Loucy (cell line): ENCODE results near the gene BNIPL.

Experiments
- H2AFZ ChIP-seq: fragments of 200-600 bp; sonication (generic); 2 replicates; pipeline ENCODE4 v1.6.0; 2016; ENCODE audit warnings: antibody characterized with exemption, mild to moderate bottlenecking, low read length, moderate library complexity
- H3F3A ChIP-seq: fragments of 200-600 bp; 2 replicates; pipeline ENCODE4 v1.6.0; 2016; ENCODE audit warnings: antibody characterized with exemption, low read depth, mild to moderate bottlenecking
- H3K27me3 ChIP-seq: fragments of 200-600 bp; sonication (generic); 2 replicates; pipeline ENCODE4 v1.6.1; 2014; ENCODE audit warnings: low read length, mild to moderate bottlenecking; ENCODE audit not compliant: insufficient read depth, poor library complexity, severe bottlenecking
- H3K36me3 ChIP-seq: fragments of 200-600 bp; sonication (generic); 2 replicates; pipeline ENCODE4 v1.6.1; 2016; ENCODE audit warnings: low read length; ENCODE audit not compliant: insufficient read depth
- H3K4me1 ChIP-seq: fragments of 200-600 bp; sonication (generic); 2 replicates; pipeline ENCODE4 v1.5.1; 2014; ENCODE audit warnings: low read length, mild to moderate bottlenecking; ENCODE audit not compliant: insufficient read depth, poor library complexity, severe bottlenecking
- H3K4me2 ChIP-seq: fragments of 200-600 bp; sonication (generic); 2 replicates; pipeline ENCODE4 v1.6.0; 2014; ENCODE audit warnings: antibody characterized with exemption, low read length, low read depth, mild to moderate bottlenecking; ENCODE audit not compliant: poor library complexity, severe bottlenecking
- H3K4me3 ChIP-seq: fragments of 200-600 bp; sonication (generic); 2 replicates; pipeline ENCODE4 v1.5.1; 2014; ENCODE audit warnings: low read length, mild to moderate bottlenecking, mixed read lengths; ENCODE audit not compliant: poor library complexity, severe bottlenecking
- H3K79me2 ChIP-seq: fragments of 200-600 bp; sonication (generic); 2 replicates; pipeline ENCODE4 v1.6.1; 2014; ENCODE audit warnings: low read length; ENCODE audit not compliant: insufficient read depth
- H3K9ac ChIP-seq: fragments of 200-600 bp; sonication (generic); 2 replicates; pipeline ENCODE4 v1.6.0; 2014; ENCODE audit warnings: mild to moderate bottlenecking, low read depth, low read length, moderate library complexity; ENCODE audit not compliant: poor library complexity, severe bottlenecking
- H3K9me2 ChIP-seq: fragments of 200-600 bp; sonication (generic); replicated peaks from 2 replicates; pipeline ENCODE4 v1.6.1; 2016; ENCODE audit warnings: low read depth, low read length, mixed read lengths
- H3K9me3 ChIP-seq: fragments of 200-600 bp; sonication (generic); 2 replicates; pipeline ENCODE4 v1.6.1; 2014; ENCODE audit warnings: mild to moderate bottlenecking, antibody characterized with exemption, low read length, low read depth; ENCODE audit not compliant: insufficient read depth
- H4K20me1 ChIP-seq: fragments of 200-600 bp; sonication (generic); 2 replicates; pipeline ENCODE4 v1.6.0; 2014; ENCODE audit warnings: antibody characterized with exemption, low read length, mild to moderate bottlenecking; ENCODE audit not compliant: insufficient read depth, poor library complexity, severe bottlenecking
- CTCF ChIP-seq: fragments of 200-600 bp; sonication (generic); conservative IDR thresholded peaks from 2 replicates; pipeline ENCODE4 v1.5.1; 2014; ENCODE audit warnings: mild to moderate bottlenecking, antibody characterized with exemption, low read length
- EZH2phosphoT487 ChIP-seq: fragments of 200-600 bp; IDR thresholded peaks from 2 replicates; pipeline ENCODE4 v1.6.1; 2018; ENCODE audit warnings: antibody characterized with exemption, mild to moderate bottlenecking, moderate library complexity, borderline replicate concordance

BNIPL gene

GRCh38 chr1:150994248-150994647 lies 42.1 kb upstream of the BNIPL start:
- TF ChIP-seq EZH2phosphoT487 (no peak), CTCF (no peak)
- Histone ChIP-seq H2AFZ (no peak overlapping the region), H3K4me2 (no peak overlapping the region), H3F3A (no peaks in the 10 kb centered on the region), H3K4me1 (no peaks in the 10 kb centered on the region), H3K27me3 (no peaks in the 10 kb centered on the region), H4K20me1 (no peaks in the 10 kb centered on the region), H3K9ac (no peak overlapping the region), H3K4me3 (no peak overlapping the region), H3K36me3 (no peaks in the 10 kb centered on the region), H3K9me3 (no peaks in the 10 kb centered on the region), H3K9me2 (no peaks in the 10 kb centered on the region), H3K79me2 (no peaks in the 10 kb centered on the region)

DNA sequence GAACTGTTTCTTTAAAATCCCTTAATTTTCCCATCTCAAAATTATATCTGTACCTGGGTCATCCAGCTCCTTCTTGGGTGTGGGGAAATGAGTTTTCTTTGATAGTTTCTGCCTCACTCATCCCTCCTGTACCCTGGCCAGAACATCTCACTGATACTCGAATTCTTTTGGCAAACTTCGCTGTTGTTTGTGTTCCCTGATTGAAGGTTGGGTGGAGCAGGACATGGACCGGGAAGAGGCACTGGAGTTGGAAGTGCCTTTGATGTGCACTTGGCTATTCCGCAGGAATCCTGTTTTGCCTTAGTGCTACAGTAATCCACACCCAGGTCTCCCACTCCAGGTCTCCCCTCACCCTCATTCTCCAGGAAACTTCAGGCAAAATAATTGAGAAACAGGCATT lies 40.9 kb upstream of the BNIPL start:
- no peaks in the 10 kb centered on the region for H3F3A ChIP-seq
- no peaks in the 10 kb centered on the region for H4K20me1 ChIP-seq
- H3K4me3 ChIP-seq: no peak overlapping the region
- H2AFZ ChIP-seq: no peak overlapping the region
- H3K27me3 ChIP-seq: no peaks in the 10 kb centered on the region
- H3K9me3 ChIP-seq: no peaks in the 10 kb centered on the region
- no peaks in the 10 kb centered on the region for H3K9me2 ChIP-seq
- no peaks in the 10 kb centered on the region for H3K4me1 ChIP-seq
- no peaks in the 10 kb centered on the region for H3K79me2 ChIP-seq
- TF ChIP-seq CTCF: no peak
- no peak for TF ChIP-seq EZH2phosphoT487
- H3K4me2 ChIP-seq: peak overlapping the region; percentile 31
- H3K9ac ChIP-seq: no peak overlapping the region
- no peaks in the 10 kb centered on the region for H3K36me3 ChIP-seq

DNA sequence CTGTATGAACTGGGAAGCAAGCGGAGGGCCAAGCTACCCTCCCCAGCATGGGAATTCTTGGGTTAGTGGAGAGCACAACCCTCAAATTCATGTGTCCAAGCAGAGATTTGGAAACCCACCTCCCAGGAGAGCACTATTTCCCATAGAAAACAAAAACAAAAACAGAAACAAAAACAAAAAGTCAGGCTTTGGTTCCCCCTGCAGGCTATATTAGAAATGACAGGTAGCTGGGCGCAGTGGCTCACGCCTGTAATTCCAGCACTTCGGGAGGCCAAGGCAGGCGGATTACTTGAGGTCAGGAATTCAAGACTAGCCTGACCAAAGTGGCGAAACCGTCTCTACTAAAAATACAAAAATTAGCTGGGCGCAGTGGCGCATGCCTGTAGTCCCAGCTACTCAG lies 40.5 kb upstream of the BNIPL start:
- H3K9ac ChIP-seq: no peak overlapping the region
- no peaks in the 10 kb centered on the region for H3K27me3 ChIP-seq
- H2AFZ ChIP-seq: no peak overlapping the region
- no peak overlapping the region for H3K4me3 ChIP-seq
- TF ChIP-seq EZH2phosphoT487 (no peak), CTCF (peak; percentile 79)
- H3K4me1 ChIP-seq: no peaks in the 10 kb centered on the region
- H3F3A ChIP-seq: no peaks in the 10 kb centered on the region
- H4K20me1 ChIP-seq: no peaks in the 10 kb centered on the region
- peak overlapping the region; percentile 31 for H3K4me2 ChIP-seq
- no peaks in the 10 kb centered on the region for H3K9me2 ChIP-seq
- no peaks in the 10 kb centered on the region for H3K9me3 ChIP-seq
- H3K36me3 ChIP-seq: no peaks in the 10 kb centered on the region
- no peaks in the 10 kb centered on the region for H3K79me2 ChIP-seq
